Ovary (tissue), 9 donors: ENCODE results near the gene SNX9. TPM values are rescaled to one million over a fixed set of nuclear protein-coding genes. Genes with fewer than 3 reads are reported as not detected.

Experiments used
- DNase-seq, 5 donors: peaks; one replicate each; pipeline ENCODE4 v3.0.0-alpha.2; 2019 to 2020
- H3K27ac ChIP-seq, 2 donors: fragments of 200-600 bp; one replicate each; pipeline versions ENCODE4 v1.5.1 to v1.8.0; 2019 to 2022
- H3K27me3 ChIP-seq: fragments of 200-600 bp; one replicate; pipeline ENCODE4 v1.8.0; 2022
- H3K36me3 ChIP-seq: fragments of 200-600 bp; sonication (generic); one replicate; pipeline ENCODE4 v1.5.1; 2019
- H3K4me1 ChIP-seq: one replicate; pipeline ENCODE4 v1.8.1; 2013; ENCODE audit warnings: mild to moderate bottlenecking, moderate library complexity; ENCODE audit not compliant: insufficient read depth
- H3K4me3 ChIP-seq: fragments of 200-600 bp; sonication (generic); one replicate; pipeline ENCODE4 v1.5.1; 2017
- H3K9me3 ChIP-seq, 2 donors: fragments of 200-600 bp in 1 of 2; sonication (generic) in 1 of 2; one replicate each; pipeline versions ENCODE4 v1.5.1 to v1.8.1; 2013 to 2019; ENCODE audit warnings: mild to moderate bottlenecking in 1 of 2, moderate library complexity in 1 of 2
- EP300 ChIP-seq: sonication (generic); formaldehyde crosslinking; IDR thresholded peaks from one replicate; pipeline ENCODE4 v1.6.1; 2017; ENCODE audit warnings: antibody characterized with exemption
- POLR2A ChIP-seq: fragments of 450-650 bp; IDR thresholded peaks from one replicate; pipeline ENCODE4 v1.6.1; 2017; ENCODE audit warnings: antibody characterized with exemption, mild to moderate bottlenecking, moderate library complexity
- WGBS, 3 donors: extraction: QIAGEN DNeasy Blood & Tissue Kit in 1 of 3; methylation state at CpG; one replicate each; pipeline versions ENCODE4 v1.1.5 to v1.1.7; 2013 to 2017; 5-methylcytosine and 5-hydroxymethylcytosine counted together
- intact Hi-C, 4 donors: fragments of 100-400 bp; cut with DNase I; formaldehyde crosslinking; loops; one replicate each; pipeline versions ENCODE4 v1.11.0 to v1.15.1; 2022 to 2023
- polyA plus RNA-seq, 2 donors: library from polyadenylated mRNA; stranded (reverse); fragments of 200-250 nt in 1 of 2; fragments of 350-450 nt in 1 of 2; fragmentation: Illumina TruSeq in 1 of 2; extraction: RNeasy Lipid Tissue Mini Kit (QIAGEN cat#74804) in 1 of 2; gene quantifications; one replicate each; pipeline ENCODE4 v1.2.3, GENCODE V29; 2013 to 2014
- total RNA-seq, 7 donors: library from RNA; depleted of rRNA in 2 of 7; stranded (reverse); fragments of >200 nt in 2 of 7; fragmentation: NEBNext Ultra II Directional in 3 of 7; extraction: Animal tissue kit (Norgen Biotek cat#: 25700) in 3 of 7; gene quantifications; one replicate each; pipeline versions ENCODE4 v1.1.0 to v1.2.4, GENCODE V29; 2016 to 2023
- TF ChIP-seq, protein P1 (sequence below), 3 donors: fragments of 450-650 bp in 2 of 3; fragments of 200-600 bp in 1 of 3; IDR thresholded peaks; one replicate each; pipeline versions ENCODE4 v1.5.1 to v1.8.0; 2016 to 2022; ENCODE audit warnings: antibody characterized with exemption in 3 of 3, mild to moderate bottlenecking in 1 of 3
- donor health status: DM: no; HTN: no; CAD: no; lungs with moderate emphysema.
- donor health status: DM: no; HTN: no; CAD: no.
- donor health status: Bipolar disorder and iron deficiency.
- donor health status: DM: yes; HTN: yes; CAD: no.
- donor health status: DM: no; HTN: no; CAD: no.
- donor health status: DM: yes; HTN: yes; CAD: no.

Gene SNX9
- total and polyA plus RNA-seq, 9 donors: 31.2 to 48.0 (median 38.7) TPM

DNA sequence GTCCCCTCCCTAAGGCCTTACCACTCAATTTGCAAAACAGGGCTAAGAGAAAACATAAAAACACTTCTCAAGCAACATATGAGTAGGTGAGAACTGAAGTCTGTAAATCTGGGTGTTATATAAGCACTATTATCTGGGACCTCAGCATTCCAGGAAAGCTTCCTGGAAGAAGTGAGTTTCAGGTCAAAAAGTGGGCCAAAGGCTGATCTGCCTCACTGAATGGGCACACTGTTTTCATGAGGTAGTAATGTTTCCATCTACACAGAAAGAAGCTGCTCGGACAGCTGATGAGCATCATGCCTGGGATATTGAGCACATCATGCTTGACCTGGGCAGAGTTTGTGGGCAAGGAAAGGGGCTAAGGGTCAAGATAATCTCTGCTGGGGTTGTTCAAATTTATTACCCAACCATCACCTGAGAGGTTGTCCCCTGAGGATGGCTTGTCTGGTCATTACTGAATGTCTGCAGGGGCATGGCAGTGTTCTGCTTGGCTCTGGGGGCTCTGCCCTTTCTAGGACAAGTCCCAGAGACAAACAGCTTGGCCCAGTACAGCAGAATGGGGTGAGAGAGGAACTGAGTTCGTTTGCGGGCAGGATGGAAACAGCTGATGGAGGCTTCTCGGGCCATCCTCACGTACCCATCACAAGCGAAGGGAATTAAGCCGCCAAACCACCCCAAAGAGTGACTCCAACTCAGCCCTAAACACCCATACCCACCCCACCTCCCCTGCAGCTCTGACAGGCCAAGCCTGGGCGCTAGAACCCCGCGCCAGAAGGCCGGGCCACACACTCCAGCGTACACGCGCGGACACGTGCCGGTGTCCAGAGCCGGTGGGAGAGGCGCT is 157.5 kb downstream of the SNX9 start:
- DNase-seq: peak in 1 of 5 donors; percentile 47
- intact Hi-C loops: loop anchor here in 3 of 4 donors (5.0 to 10.0 kb wide), 3 partner anchors 84 to 94 kb away; no protein-coding TSS in a partner anchor
- Histone ChIP-seq H3K27ac (peak overlapping the region in 1 of 2 donors; percentile 35), H3K36me3 (no peaks in the 10 kb centered on the region), H3K4me1 (no peaks in the 10 kb centered on the region), H3K27me3 (no peaks in the 10 kb centered on the region), H3K9me3 (no peaks in the 10 kb centered on the region), H3K4me3 (peak overlapping the region; percentile 62)
- 79 to 93% (median 91%) methylated on average over 19 of the region's 19 CpGs for WGBS, 3 donors
- TF ChIP-seq, protein P1, sequence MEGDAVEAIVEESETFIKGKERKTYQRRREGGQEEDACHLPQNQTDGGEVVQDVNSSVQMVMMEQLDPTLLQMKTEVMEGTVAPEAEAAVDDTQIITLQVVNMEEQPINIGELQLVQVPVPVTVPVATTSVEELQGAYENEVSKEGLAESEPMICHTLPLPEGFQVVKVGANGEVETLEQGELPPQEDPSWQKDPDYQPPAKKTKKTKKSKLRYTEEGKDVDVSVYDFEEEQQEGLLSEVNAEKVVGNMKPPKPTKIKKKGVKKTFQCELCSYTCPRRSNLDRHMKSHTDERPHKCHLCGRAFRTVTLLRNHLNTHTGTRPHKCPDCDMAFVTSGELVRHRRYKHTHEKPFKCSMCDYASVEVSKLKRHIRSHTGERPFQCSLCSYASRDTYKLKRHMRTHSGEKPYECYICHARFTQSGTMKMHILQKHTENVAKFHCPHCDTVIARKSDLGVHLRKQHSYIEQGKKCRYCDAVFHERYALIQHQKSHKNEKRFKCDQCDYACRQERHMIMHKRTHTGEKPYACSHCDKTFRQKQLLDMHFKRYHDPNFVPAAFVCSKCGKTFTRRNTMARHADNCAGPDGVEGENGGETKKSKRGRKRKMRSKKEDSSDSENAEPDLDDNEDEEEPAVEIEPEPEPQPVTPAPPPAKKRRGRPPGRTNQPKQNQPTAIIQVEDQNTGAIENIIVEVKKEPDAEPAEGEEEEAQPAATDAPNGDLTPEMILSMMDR (IDR thresholded peaks at IDR 0.05): no peak
- no peak for TF ChIP-seq POLR2A
- TF ChIP-seq EP300: no peak

GRCh38 chr6:157981132-157981394 is 158.0 kb downstream of the SNX9 start:
- TF ChIP-seq POLR2A (no peak), EP300 (no peak)
- TF ChIP-seq, protein P1 (IDR thresholded peaks at IDR 0.05): no peak
- H3K36me3 ChIP-seq: no peaks in the 10 kb centered on the region
- H3K9me3 ChIP-seq: no peaks in the 10 kb centered on the region
- no peak for DNase-seq
- intact Hi-C loops: loop anchor here in 3 of 4 donors (5.0 to 10.0 kb wide), 3 partner anchors 84 to 94 kb away; no protein-coding TSS in a partner anchor
- H3K4me1 ChIP-seq: no peaks in the 10 kb centered on the region
- 14 to 80% (median 26%) methylated on average over 1 to 24 of the region's 24 CpGs for WGBS, 3 donors
- no peaks in the 10 kb centered on the region for H3K27me3 ChIP-seq
- peak overlapping the region; percentile 62 for H3K4me3 ChIP-seq
- H3K27ac ChIP-seq: peak overlapping the region in 1 of 2 donors; percentile 35

- DNase-seq: peak; percentile 76 to 87 (median 77)
- Histone ChIP-seq H3K36me3 (no peaks in the 10 kb centered on the region), H3K27me3 (no peaks in the 10 kb centered on the region), H3K4me1 (no peaks in the 10 kb centered on the region), H3K9me3 (no peaks in the 10 kb centered on the region), H3K27ac (peak within 1 kb of the TSS; percentile 27 to 35), H3K4me3 (peak within 1 kb of the TSS; percentile 62)
- TF ChIP-seq EP300 (no peak), POLR2A (peak; percentile 30)
- TF ChIP-seq, protein P1 (IDR thresholded peaks at IDR 0.05): peak; percentile 23 to 68 (median 55)
- 0 to 1% (median 1%) methylated on average over 36 to 86 of the region's 86 CpGs for WGBS, 3 donors
- intact Hi-C loops: loop anchor here in 3 of 4 donors (5.0 to 10.0 kb wide), 3 partner anchors 83 to 93 kb away; no protein-coding TSS in a partner anchor
These were observed 158.5 kb downstream of the SNX9 start, which contains the start of gene SYNJ2 for GRCh38 chr6:157981395-157982101. Gene SYNJ2, plus strand, starts transcription at chr6:157981863. Its CDS starts 99 bp downstream, at chr6:157981962.

DNA sequence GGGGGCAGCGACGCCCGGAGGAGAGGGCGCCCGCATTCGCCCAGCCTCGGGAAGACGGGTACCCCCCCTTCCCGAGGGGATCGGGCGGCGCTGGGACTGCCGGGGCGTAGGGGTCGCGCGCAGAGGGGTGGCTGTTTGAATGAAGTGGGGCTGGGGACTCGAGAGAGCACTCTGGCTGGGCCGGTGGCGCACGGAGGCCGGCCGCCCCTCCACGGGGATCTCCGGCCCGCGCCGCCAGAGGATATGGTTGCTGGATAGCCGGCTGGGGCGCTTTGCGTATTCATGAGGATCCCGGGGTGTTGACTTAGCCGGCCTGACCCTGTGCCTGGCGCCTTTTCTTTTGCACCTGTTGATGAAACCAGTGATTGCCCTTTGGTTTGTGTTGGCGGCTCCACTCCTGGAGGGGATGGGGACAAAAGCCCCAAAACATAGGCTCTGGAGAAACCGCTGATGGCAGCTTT is 159.1 kb downstream of the SNX9 start:
- Histone ChIP-seq H3K27ac (peak overlapping the region; percentile 27 to 35), H3K4me1 (no peaks in the 10 kb centered on the region), H3K27me3 (no peaks in the 10 kb centered on the region), H3K4me3 (peak overlapping the region; percentile 62), H3K9me3 (no peaks in the 10 kb centered on the region), H3K36me3 (no peaks in the 10 kb centered on the region)
- DNase-seq: peak in 3 of 5 donors; percentile 40 to 53 (median 43)
- TF ChIP-seq EP300 (no peak), POLR2A (no peak)
- TF ChIP-seq, protein P1 (IDR thresholded peaks at IDR 0.05): no peak
- WGBS, 3 donors: 1 to 4% (median 1%) methylated on average over 22 to 36 of the region's 36 CpGs
- intact Hi-C loops: loop anchor here in 3 of 4 donors (5.0 to 10.0 kb wide), 3 partner anchors 83 to 93 kb away; no protein-coding TSS in a partner anchor
